Measurements from ENCODE around the gene ZNRF4.

- no peak for TF ChIP-seq CTCF (IDR thresholded peaks at IDR 0.05; ENCODE audit: low read depth, low read length)
- no peak for TF ChIP-seq POLR2A (IDR thresholded peaks at IDR 0.05; ENCODE audit: extremely low read depth, insufficient read length)
- no peak for TF ChIP-seq MYC (IDR thresholded peaks at IDR 0.05; ENCODE audit: low read depth, low read length)
These were observed 23.8 kb downstream of the ZNRF4 start for GRCh38 chr19:5478925-5479588.

Measured in NB4 (cell line).